GM19324 (cell line): Measurements from ENCODE around the gene TCF7L2.

Experiments used
- ATAC-seq: cut with Tn5 transposase; IDR thresholded peaks from one replicate; pipeline ENCODE4 v1.9.1; 2021; ENCODE audit warnings: mild to moderate bottlenecking, moderate library complexity; ENCODE audit not compliant: unreplicated experiment, low FRiP score

Gene TCF7L2

DNA sequence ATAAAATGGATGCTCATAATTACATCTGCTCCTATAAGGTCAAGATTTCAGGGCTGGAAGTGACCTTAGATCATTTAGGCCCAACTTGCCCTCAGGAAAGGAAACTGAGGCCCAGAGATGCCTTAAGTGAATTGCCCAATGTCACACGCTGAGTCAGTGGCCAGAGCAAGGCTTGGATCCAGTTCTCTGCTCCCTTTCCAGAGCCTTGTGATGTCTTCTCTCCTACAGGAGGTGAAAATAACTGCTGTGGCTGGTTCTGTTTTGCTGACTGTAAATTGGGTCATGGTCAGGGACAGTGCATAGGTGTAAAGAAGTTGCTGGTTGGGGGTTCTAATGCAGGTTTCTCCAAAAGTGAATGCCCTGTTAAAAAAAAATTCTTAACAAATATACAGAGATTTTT lies 91.3 kb downstream of the TCF7L2 start:
- ATAC-seq = no peak

DNA sequence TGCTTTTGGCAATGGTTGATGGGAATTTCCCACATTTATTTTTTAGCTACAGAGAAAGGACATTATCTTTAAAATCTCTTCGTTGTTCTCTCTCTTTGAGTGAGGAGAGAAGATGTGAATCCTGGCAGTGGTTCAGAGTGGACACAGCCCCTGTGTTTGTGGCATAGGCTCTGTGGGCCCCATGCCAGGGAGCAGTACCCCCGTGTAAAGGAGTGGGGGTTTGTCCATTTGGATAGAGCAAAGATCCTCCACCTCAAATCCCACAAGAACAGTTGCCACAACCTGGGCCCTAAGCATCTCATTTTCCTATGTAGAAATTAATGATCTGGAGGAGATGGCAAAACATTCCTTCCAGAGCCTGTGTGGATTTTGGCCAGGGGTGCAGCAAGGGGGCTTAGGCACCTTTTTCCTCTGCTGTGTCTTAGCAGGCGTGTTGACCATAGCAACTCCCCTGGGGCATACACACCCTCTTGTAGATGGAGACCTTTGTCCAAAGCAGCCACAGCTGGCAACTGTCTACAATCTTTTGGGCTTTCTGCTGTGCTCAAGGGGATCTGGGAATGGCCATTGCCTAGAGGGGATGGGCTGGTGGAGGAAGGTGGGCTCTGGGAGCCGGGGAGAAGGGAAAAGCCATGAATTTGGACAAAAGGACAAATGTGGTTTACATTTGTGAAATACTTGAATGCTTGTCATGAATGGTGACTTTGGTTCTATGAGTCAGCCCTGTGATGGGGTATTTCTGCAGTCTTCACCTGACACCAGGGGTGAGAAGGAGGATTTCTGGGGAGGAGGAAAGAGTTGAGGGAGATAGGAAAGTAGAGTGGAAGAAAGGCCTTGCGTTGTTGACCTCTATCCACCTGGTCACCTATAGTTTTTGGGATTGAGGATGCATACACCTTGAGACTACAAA lies 92.0 kb downstream of the TCF7L2 start:
- no peak for ATAC-seq

DNA sequence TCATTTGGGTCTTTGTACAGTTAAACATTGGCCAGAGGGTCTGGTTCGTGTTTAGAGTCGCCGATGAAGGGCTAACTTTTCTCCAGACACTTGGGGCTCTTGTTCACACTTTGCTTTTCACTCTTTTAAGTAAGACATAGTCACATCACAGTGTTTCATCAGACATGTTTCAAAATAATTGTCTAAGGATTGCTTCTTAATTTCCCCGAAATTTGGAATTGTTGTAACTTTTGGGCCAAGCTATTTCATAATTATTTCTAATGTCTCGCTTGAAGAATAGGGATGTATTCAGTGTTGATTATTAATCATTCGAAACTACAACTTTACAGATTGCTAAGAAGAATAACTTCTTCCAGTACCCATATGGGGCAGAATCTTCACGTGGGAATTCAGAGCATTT lies 92.8 kb downstream of the TCF7L2 start:
- ATAC-seq = no peak

DNA sequence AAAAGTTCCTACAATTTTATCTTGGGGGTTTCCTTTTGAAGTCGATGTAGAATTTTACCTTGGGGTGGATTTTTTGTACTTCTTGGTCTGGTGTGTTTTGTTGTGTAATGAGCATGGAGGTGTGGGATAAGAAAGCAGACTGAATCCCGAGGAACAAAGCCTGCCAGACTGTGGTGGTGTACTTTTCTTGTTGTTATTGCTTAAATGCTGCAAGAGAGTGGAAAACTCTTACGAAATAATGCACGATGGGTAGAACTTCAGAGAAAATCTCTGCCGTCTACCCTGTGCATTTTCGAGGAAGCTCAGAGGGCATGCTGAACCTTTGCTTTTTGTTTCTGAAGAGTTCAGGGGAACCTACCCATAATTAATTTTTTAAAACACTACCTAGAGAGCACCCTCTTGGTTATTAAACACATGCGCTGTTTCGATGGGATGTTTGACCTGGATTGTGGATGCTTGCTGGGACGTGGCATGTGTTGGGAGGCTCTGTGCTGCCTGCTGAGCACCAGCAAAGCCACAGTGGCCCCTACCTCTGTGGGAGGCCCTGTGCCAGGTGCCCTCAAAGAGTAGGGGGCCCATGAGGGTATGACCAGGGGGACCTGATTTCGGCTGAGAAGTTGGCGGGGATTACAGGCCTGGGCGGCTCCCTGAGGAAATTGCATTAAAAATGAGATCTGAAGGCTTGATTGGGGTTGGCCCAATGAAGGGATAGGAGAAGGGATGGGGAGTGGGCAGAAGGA lies 94.1 kb downstream of the TCF7L2 start:
- ATAC-seq = no peak

DNA sequence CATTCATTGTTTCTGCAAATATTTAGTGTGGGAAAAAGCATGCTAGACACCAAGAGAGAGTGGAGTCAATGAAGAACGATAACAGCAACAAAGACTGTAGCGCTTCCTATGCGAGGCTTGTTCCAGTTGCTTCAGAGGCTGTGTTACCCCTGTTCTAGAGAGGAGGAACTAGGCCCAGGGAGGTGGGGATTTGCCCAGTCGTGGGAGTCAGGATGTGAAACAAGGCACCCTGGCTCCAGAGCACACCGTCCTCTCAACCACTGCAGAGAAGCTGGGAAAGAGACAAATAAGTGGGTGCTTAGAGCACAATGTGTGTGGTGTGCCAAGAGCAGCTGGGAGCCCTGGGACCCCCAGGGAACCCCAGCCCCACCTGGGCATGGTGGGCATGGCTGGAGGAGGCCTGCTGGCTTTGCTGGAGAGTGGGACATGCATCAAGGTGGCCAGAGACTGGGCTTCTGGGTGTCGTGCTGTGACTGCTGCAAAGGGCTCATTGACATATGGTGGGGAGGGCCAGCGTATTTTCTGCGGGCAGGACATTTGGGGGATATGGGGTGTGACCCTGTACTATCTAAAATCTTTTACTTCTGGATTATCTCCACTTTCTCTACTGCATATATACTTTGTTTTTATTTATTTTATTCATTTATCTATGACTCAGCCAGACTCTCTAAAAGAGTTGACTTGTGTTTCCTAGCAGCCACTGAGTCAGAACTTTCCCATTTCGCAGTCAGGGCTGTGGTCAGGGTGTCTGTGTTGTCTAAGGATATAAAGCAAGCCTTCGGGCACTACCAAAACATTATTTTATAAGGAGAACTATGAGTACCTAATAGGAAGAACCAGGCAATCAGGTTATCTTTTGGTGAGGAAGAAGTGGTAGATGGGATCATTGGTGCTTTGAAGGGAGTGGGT lies 95.4 kb downstream of the TCF7L2 start:
- ATAC-seq = no peak

DNA sequence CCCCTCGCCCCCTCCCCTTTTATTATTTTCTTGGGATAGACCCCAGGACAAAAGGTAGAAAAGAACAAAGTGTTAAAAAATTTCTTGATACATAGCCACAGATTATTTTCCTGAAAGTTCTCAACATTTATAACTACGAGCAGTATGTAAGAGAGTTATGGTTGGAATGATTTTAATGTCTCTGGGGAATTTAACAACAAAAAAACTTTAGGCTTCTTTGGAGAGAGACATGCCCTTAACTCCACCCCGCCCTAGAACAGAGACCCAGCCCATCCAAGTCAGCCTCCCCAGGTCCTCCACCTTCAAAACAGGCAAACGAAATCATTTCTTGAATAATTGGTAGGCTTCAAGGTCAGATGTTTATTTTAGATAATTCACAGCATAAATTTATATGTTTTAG lies 97.1 kb downstream of the TCF7L2 start:
- no peak for ATAC-seq

DNA sequence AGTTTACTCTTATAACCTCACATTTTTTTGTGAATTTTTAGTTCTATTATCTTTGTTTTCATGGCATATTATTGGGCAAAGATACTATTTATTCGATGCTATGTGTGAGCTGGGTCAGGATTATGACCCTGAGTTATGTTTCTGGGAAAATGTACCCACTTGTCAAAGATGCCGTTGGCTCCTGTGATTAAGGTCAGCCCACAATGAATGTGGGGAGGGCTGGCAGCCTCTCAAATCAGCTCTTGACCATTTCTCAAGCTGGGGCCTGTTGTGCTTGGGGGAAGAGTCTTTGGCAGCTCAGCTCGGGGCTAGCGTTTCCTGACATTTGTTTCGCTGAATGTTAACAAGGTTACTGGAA lies 97.5 kb downstream of the TCF7L2 start:
- ATAC-seq = no peak

DNA sequence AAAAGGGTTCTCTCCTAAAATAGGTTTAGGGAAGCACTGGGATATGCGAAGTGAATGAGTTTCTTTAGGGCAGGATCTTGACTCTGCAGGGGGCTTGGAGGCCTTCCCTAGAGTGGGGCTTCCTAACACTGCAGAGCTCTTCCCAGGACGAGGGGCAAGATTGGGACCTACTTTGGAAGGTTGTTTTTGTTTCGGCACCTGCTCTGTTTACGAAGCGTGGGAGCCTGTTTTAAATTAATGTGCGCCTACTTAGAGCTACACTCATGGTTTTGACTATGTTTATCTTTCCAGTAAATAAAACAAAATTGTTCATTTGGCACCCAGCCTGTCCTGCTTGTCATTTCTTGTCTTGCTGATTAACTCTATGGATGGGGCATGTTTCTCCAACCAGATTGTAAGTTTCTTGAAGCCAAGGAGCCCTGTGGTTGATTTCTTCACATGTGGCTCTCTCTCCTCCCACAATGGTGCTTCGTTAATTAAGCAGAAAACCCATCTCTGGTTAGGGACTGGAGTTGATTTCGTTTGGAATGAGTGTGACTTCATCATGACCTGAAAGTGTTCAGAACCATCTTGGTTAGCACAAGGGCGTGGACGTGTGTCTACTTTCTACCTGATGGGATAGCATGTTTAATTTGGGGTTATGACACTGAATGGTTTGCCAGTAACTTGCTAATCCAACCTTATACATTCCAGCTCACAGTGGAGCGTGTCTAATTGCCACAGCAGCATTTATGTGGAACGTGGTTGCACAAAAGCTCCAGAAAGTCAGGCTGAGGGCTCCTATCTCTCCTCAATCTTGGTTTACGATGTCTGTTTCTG lies 98.1 kb downstream of the TCF7L2 start:
- no peak for ATAC-seq

DNA sequence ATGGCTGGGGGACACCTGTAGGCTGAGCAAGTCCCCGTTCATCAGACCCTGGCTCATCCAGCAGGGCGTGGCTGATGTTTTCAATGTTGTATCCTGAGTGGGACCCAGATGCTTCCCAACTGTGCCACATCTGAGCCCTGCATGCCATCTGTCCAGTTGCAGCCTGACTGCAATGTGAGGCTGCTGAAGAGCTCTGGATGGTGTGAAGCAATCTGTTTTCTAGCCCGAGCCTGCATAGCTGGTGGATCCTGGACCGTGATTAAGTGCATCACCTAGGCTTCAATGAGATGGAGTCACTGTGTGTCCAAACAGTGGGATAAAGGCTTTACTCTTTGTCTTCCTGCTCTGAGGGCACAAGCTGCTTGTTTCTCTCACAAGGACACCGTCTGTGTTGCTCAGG lies 99.8 kb downstream of the TCF7L2 start:
- no peak for ATAC-seq

DNA sequence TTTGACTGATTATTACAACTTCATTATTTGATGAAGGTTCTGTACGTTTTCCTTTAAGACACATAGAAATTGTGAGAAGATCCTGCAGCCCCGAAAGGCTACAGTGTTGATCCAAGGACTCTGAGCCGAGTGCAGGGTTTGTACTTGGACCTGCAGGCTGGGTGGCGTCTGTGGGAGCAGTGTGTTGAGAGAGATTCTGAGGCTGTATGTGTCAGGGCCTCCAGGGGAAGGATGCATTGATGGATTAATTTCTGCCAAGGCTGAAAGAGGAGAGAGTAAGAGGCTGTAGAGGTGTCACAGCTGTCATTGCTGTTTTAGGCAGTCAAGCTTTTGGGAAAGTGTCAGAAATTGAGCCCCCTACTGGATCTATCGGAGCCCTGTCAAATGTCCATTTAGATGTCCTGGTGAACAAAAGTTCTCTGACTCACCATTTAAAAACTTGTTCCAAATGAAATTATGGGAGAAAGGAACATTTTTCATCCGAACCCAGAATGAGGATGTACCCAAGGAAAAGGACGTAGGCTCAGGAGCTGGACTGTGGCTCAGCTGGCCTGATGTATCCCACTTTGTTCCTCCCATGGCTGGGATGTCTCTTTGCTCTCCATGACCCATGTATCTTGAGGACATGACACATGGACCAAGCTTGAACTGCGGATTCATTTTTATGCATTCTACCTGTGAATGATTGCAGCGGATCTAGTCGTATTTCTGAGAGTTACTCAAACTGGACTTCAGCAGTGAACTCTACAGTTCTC lies 102.2 kb downstream of the TCF7L2 start:
- ATAC-seq = no peak

DNA sequence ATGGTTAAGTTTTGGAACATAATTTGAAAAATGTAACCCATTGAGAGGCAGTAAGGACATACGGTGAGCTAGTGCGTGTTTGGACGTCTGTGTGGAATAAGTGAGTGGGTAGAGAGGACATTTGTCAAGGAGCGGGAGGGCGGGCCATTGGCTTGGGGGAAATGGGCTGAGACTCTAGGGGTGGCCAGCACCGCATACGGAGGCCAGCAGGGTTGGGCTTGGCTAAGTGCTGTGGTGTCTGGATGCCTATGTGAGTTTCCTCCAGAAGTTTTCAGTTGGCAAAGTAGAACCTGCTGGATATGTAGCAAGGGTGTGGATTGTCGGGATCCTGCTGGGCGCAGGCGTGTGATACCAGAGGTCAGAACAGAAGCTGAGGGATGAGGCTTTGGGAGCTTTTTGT lies 103.0 kb downstream of the TCF7L2 start:
- ATAC-seq = no peak

DNA sequence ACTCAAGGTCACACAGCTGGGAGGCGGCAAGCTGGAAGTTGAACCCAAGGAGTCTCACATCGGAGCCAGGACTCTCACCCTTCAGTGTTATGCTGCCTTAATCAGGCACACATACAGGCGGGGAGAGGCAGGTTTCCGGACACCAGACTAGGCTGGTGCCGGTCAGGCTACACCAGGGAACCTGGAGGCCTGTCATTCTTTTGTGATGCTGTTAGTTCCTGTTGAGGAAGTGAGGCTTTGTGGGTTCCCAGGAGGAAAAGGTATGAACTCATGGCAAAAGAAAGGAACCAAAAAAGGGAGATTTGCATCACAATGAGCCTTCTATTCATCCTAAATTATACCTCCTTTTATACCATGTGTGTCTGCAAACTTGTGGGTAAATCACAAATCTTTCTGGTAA lies 103.8 kb downstream of the TCF7L2 start:
- ATAC-seq = no peak

DNA sequence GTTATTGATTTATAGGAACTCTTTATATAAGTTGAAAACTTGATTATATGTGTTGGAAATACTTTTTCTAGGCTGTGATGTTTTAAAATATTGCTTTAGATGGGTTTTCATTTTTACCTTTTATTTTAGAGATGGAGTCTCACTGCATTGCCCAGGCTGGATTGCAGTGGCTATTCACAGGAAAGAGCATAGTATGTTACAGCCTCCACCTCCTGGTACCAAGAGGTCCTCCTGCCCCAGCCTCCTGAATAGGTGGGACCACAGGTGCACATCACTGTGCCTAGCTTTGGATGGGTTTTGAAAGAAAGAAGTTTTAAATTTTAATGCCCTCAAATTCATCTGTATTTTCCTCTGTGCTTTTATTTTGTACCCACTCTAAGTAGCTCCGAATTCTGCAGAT lies 105.4 kb downstream of the TCF7L2 start:
- ATAC-seq = no peak

DNA sequence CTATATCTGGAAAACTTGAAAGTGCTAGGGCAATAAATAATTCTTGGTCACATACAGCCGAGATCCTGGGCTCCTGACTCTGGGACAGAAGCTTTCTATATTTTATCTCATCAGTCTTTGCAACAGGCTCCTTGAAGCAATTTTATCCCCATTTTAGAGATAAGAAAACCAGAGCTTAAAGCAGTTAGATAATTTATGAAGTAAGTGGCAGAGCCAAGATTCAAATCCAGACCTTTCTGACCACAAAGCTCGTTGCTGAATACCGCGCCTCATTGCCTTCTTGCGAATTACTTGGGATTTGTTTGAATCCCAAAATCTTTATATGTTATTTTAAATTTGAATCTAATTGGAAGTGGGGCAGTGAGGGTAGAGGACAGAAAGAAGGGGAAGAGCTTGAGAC lies 106.0 kb downstream of the TCF7L2 start:
- no peak for ATAC-seq

DNA sequence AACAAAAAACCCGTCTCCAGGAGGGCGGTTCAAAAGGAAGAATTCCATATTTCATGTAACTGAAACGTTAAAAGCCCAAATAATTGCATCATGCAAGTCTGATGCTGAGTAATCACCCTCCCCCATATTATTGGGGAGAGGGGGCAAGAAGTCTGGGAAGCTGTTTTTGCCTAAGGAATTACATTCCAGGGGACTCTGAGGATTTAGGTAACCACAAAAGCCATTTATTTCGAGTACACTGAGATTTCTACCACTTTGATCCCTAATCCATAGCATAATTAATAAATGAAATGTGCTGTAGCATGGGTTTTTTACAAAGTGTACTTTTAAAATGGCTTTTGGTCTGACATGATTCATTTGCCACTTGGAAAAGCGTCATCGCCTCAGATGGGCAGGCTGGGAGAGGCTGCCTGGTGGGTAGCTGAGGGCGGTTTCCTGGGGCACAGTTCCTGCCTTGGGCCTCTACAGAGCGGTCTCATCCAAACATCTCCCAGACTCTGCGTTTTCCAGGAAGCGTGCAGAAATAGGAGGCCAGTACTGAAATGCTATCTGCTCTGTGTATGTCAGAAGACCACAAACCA lies 106.5 kb downstream of the TCF7L2 start:
- no peak for ATAC-seq

DNA sequence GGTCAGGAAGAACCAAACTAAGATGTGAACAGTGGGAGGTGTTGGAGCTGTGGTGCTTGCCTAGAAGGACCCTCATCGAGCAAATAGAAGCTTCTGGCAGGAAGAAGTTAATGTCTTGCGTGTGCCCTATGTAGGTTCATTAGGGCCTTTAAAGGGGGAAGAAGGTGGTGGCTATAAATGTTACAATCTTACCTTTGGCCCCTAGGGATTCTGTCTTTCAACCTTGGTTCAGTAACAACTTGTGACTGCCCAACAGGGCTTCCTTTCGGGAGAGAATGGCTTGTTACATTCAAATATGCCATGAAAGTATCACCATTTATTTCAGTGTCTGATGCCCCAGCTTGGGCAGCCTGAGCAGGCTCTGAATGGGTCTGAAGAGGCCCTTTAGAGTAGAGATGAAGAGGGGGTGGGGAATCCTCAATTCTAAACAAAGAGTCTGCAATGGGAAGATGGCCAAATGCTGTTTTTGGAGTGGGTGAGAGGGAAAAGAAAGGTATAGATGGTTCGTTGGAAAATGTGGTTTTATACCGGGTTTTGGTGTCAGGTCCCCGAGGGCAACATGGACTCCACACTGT lies 108.0 kb downstream of the TCF7L2 start:
- no peak for ATAC-seq

DNA sequence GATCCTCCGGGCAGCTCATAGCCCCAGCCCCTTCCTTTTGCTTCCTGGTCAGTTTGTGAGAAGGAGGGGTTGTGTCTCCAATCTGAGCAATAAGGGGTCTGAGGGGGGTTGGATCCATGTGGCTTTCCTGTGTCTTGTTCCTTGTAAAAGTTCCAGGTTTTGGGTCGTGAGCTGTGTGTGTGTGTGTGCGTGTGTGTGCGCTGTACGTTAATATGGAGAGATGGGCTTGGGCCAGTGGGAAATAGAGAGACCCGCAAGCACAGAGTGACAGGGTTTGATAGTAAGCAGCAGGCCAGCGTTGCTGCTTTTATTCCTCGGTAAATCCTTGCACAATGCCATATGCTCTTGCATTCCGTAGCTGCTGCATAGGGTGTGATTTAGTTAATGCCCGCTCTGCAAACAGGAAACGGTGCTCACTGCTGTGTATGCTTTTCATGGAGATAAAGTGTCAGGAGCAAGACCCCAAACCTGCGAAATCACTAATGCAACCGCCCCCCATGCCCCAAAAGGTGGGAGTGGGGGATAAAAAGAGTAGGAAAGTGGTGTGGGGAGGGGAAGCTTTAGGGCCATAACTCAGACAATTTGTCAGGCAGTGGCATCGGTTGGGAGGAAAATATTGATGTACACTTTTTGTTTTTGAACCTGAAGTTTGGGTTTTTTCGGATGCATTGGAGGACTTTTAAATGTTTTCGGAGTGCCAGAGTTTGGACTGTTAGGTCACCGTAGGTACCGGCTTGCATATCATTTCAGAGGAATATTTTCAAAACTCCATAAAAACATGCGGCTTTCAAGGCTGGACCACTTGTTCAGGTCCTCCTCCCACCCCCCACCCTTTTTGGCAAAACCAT lies 108.7 kb downstream of the TCF7L2 start:
- ATAC-seq = no peak

DNA sequence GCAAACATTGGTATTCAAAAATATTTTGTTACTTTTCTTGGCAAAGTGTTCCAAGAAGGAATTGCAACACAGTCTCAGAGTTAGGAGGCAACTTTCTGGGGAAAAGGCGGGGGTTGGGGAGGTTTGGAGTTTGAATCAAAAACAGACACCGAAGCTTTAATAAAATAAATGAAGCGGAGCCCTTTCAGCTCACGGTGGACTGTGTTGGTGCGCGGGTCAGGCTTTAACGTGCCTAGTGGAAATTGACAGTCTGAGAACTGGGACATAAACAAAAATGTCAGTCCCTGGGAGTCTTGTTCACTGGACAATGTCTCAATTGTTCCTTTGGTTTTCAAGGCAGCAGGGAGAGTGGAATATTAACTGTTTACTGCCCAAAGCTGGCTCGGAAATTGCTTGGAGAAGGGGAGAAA lies 109.3 kb downstream of the TCF7L2 start:
- no peak for ATAC-seq
